NCI-H748 (cell line): ENCODE data around the gene BCAR3.
"Not testable (repeated sequence)": the region's sequence is repeated elsewhere in the genome, so short reads cannot be mapped to it uniquely, and the experiment has no call there.

Source experiments
- DNase-seq: peaks from one replicate; lab custom pipeline; 2025; ENCODE audit not compliant: unreplicated experiment; lab: John Stamatoyannopoulos, UW

BCAR3 gene

GRCh38 chr1:93707956-93708355 is 26.3 kb upstream of the BCAR3 start:
- no peak for DNase-seq

GRCh38 chr1:93705892-93706500 is 24.4 kb upstream of the BCAR3 start:
- DNase-seq, result no peak

DNA sequence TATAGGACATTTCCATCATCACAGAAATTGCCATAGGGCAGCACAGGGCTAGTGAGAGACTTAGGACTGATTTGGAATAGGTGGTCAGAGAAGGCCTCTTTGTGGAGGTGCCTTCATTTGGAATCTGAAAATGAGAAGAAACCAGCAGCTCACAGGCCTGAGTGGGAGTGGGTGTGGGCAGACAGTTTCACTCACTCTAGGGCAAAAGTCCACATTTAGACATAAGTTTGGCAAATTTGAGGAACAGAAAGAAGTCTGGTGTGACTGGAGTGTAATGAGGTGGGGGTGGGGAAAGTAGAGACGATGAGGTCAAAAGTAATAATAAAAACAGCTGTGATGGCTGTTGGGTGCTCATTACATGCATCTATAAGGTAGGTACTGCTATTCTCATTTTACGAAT is 22.4 kb upstream of the BCAR3 start:
- no peak for DNase-seq

GRCh38 chr1:93703643-93704042 is 22.0 kb upstream of the BCAR3 start:
- DNase-seq, result no peak

DNA sequence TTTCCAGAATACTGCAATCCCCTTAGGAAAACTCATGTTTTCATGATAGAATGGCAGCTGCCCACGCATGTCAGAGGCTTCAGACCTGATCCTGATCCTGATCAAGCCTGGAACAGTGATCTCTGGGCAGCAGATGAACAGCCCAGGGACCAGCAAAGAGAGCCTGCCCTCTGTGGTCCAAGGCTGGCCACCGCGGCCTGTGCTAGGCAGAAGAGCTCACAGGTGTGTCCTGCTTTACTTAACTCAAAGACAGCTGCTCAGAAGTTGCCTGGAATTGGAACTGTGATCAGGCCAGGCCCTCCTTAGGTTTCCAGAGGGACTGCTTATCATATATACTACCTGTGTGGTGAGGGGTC is 21.2 kb upstream of the BCAR3 start:
- DNase-seq, result no peak

- DNase-seq, result no peak
Measured at GRCh38 chr1:93702111-93702827, 20.6 kb upstream of the BCAR3 start.

DNA sequence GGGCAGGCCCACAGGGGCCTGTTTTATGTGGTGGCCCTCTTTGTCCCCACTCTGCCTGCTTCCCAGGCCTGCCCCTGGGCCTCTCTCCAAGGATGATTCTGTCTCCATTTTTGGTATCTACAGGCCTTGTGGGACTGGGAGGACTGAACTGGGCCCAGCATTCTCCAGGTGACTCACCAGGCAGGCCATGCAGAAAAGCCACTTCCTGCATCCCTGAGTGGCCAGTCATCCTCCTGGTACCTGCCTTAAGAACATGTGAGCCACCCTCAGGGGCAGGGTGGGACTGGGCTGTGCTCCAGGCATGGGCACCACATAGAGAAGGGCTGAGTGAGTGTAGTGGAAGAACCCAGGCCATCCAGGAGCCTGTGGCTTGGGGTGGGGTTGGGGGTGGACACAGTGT is 20.0 kb upstream of the BCAR3 start:
- no peak for DNase-seq

- no peak for DNase-seq
Measured at GRCh38 chr1:93700532-93701469, 19.2 kb upstream of the BCAR3 start.

- no peak for DNase-seq
Measured at GRCh38 chr1:93699503-93700168, 18.0 kb upstream of the BCAR3 start.

- DNase-seq, result no peak
Measured at GRCh38 chr1:93699049-93699384, 17.4 kb upstream of the BCAR3 start.

DNA sequence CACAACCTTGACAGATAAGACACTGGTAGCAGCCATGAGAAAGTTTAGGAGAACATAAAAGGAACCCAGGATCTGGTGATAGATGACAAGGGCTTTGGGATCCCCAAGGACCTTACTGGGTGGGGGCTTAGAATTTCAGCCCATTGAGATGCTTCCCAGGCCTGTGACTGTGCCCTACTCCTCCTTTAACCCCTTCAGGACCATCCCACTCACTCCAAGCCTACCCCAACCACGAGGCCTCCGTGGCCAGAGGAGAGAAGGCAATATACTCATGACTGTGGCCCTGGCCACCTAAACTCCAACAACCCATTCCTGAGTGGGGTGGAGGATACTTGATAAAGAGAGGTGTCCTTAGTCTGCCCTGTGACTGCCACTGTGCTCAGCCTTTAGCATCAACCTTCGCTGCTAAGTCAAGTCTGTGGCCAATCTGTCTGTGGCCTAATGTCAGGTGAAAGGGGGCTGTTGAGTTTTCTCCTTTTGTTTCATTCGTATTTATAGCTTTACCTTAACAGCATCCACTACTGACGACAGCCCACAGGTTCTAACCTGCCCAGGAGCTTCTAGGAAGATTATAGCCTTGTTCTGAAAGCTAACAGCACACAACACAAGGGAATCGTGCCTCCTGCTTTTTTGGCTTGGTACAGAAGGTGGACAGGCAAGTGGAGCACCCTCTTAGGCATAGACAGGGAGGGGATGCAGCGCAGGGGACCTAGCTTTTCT is 16.9 kb upstream of the BCAR3 start:
- DNase-seq, result no peak

DNA sequence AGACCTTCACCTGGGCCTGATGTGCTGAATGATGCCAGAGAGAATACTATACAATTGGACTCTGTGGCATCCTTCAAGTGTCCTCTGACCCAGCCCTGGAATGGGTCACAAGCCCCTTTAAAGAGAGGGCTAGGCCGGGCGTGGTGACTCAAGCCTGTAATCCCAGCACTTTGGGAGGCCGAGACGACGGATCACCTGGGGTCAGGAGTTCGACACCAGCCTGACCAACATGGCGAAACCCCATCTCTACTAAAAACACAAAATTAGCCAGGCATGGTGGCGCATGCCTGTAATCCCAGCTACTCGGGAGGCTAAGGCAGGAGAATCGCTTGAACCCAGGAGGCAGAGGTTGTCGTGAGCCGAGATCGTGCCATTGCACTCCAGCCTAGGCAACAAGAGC is 15.9 kb upstream of the BCAR3 start:
- not testable (repeated sequence) for DNase-seq

GRCh38 chr1:93695411-93696005 is 13.9 kb upstream of the BCAR3 start:
- DNase-seq, result no peak

DNA sequence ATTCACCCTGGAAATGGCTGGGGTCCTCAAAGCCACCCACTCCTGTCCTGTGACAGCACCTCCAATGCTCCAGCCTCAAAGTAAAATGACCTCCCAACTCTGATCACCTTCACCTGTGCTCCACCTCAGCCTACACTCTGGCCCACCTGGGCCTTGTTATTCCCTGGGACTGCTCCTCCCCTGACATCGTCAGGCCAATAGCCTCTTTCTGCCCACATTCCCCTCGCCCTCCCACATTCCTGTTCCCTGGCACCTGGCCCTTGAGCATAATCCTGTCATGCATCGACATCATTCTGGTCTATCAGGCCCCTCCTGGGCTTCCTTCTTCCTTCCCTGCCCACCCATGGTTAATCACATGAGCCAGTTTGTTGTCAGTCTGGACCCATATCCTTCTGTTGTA is 13.2 kb upstream of the BCAR3 start:
- DNase-seq, result no peak

GRCh38 chr1:93694039-93694438 is 12.4 kb upstream of the BCAR3 start:
- no peak for DNase-seq

- DNase-seq, result no peak
Measured at GRCh38 chr1:93692983-93693591, 11.4 kb upstream of the BCAR3 start.

DNA sequence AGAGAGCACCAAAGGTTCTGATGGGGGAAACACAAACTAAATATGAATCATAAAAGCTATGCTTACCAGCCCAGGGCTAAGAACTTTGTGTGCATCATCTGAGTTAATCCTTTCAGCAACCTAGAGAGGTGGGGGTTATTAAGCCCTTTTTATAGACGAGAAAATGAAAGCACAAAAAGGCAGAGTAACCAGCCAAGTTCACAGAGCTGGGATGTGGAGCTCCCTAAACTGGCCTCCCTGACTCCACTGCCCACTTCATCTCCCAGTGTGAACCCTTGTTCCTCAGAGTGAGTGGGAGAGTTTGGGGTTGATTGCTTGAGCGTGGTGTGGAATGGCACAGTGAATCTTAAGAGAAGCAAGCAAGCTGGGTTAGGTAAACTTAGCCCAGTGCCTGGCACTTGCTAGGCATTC is 10.8 kb upstream of the BCAR3 start:
- no peak for DNase-seq

GRCh38 chr1:93692026-93692425 is 10.4 kb upstream of the BCAR3 start:
- DNase-seq, result no peak

DNA sequence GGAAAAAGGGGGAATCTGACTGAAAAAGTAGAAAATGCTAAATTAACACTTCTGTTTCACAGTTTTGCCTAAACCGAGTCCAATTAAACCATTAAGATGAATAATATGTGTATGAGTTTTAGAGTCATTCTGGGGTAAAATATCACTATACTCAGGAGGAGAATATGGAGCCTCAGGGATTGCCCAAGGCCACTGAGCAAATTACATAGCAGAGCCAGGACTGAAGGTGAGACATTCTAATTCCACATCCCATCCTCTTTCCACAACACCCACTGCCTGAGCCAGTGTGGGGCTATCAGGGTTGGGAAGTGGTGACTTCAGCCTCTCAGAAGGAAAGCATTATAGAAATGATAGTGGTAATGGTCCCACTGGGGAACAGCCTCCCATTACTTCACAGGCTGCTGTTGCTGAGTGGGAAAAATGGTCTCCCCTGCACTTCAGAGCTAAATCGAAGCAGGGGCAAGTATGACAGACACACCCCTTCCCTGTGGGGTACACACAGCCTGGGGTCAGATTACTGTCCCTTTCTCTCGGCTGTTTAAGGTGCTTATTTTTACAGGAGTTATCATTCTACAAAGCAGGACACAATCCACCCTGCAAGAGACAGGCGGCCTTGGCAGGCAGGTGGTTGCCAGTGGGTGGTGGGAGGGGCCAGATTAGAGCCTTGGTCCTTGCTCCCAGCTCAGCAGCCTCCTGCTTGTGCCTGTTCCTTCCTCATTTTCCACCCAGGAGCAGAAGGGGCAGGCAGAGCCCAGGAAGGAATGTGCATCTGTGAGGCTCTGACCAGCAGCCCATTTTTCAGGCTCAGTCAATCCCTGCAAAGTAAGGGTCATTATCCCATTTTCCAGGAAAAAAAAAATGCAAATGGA is 9.5 kb upstream of the BCAR3 start:
- no peak for DNase-seq
